PC-9 (cell line): ENCODE data around the gene RHEX. TPM values are rescaled to one million over a fixed set of nuclear protein-coding genes. Genes with fewer than 3 reads are reported as not detected.

ENCODE experiments used
- BruUV-seq: library from RNA; stranded (reverse); fragments of 400-500 nt; replicated peaks from 2 replicates; lab custom pipeline; 2021; lab: Mats Ljungman, UMichigan
- CTCF ChIA-PET: fragments of 300-600 bp; sonication (Branson Sonifier 250); formaldehyde crosslinking; loops from one replicate; lab custom pipeline; 2022; ENCODE audit warnings: antibody characterized with exemption; lab: Charles Lee
- POLR2A ChIA-PET: fragments of 300-600 bp; sonication (Branson Sonifier 250); formaldehyde crosslinking; loops from one replicate; lab custom pipeline; 2022; ENCODE audit warnings: antibody characterized with exemption; ENCODE audit not compliant: unreplicated experiment; lab: Charles Lee
- DNase-seq, 2 experiments: peaks; one replicate each; pipeline versions ENCODE4 v3.0.0 to v3.0.0-alpha.2; 2015 to 2022; ENCODE audit warnings: mixed read lengths in 1 of 2
- H2AFZ ChIP-seq: fragments of 200-600 bp; sonication (generic); 2 replicates; pipeline ENCODE4 v1.8.1; 2017; ENCODE audit warnings: antibody characterized with exemption
- H3F3A ChIP-seq: fragments of 200-600 bp; sonication (generic); 2 replicates; pipeline ENCODE4 v1.8.1; 2017; ENCODE audit warnings: antibody characterized with exemption, mild to moderate bottlenecking, low read depth; ENCODE audit not compliant: insufficient read depth
- H3K27ac ChIP-seq: fragments of 200-600 bp; sonication (generic); 2 replicates; pipeline ENCODE4 v1.6.1; 2016; ENCODE audit warnings: mixed run types
- H3K27me3 ChIP-seq: fragments of 200-600 bp; sonication (generic); 2 replicates; pipeline ENCODE4 v1.6.1; 2016; ENCODE audit warnings: low read depth, mixed run types; ENCODE audit not compliant: insufficient read depth
- H3K36me3 ChIP-seq: fragments of 200-600 bp; sonication (generic); 2 replicates; pipeline ENCODE4 v1.6.1; 2016; ENCODE audit warnings: low read depth, mixed run types
- H3K4me1 ChIP-seq: fragments of 200-600 bp; sonication (generic); replicated peaks from 2 replicates; pipeline ENCODE4 v1.6.1; 2016; ENCODE audit warnings: mixed run types; ENCODE audit not compliant: insufficient read depth
- H3K4me2 ChIP-seq: fragments of 200-600 bp; sonication (generic); 2 replicates; pipeline ENCODE4 v1.6.1; 2017; ENCODE audit warnings: mixed run types
- H3K4me3 ChIP-seq: fragments of 200-600 bp; sonication (generic); 2 replicates; pipeline ENCODE4 v1.6.1; 2016; ENCODE audit warnings: mixed run types
- H3K79me2 ChIP-seq: fragments of 200-600 bp; sonication (generic); 2 replicates; pipeline ENCODE4 v1.6.1; 2017; ENCODE audit warnings: low read depth, mixed run types
- H3K9me2 ChIP-seq: fragments of 200-600 bp; sonication (generic); 2 replicates; pipeline ENCODE4 v1.8.1; 2017; ENCODE audit warnings: mild to moderate bottlenecking; ENCODE audit not compliant: insufficient read depth
- H3K9me3 ChIP-seq: fragments of 200-600 bp; sonication (generic); 2 replicates; pipeline ENCODE4 v1.8.1; 2016; ENCODE audit warnings: low read depth; ENCODE audit not compliant: insufficient read depth
- H4K20me1 ChIP-seq: fragments of 200-600 bp; sonication (generic); 2 replicates; pipeline ENCODE4 v1.8.1; 2017; ENCODE audit not compliant: insufficient read depth
- CTCF ChIP-seq: fragments of 200-600 bp; sonication (generic); conservative IDR thresholded peaks from 2 replicates; pipeline ENCODE4 v1.6.1; 2017; ENCODE audit warnings: mixed run types, antibody characterized with exemption, mild to moderate bottlenecking, moderate library complexity
- EZH2 ChIP-seq: fragments of 200-600 bp; sonication (generic); IDR thresholded peaks from 2 replicates; pipeline ENCODE4 v1.8.0; 2017; ENCODE audit warnings: antibody characterized with exemption, low read depth
- intact Hi-C: fragments of 100-400 bp; cut with micrococcal nuclease; formaldehyde crosslinking; loops from one replicate; pipeline ENCODE4 v1.10.0; 2022; ENCODE audit not compliant: unreplicated experiment
- total RNA-seq: library from RNA; stranded (reverse); gene quantifications from 2 replicates; pipeline ENCODE4 v1.2.3, GENCODE V29; 2021

Gene RHEX
- total RNA-seq, 1 experiment from 2014 or later, result not detected

GRCh38 chr1:206142011-206142410 lies 89.0 kb downstream of the RHEX start:
- BruUV-seq, result no TSS peak
- TF ChIP-seq EZH2, result no peak
- no peak for TF ChIP-seq CTCF
- POLR2A ChIA-PET, result no interaction called here

DNA sequence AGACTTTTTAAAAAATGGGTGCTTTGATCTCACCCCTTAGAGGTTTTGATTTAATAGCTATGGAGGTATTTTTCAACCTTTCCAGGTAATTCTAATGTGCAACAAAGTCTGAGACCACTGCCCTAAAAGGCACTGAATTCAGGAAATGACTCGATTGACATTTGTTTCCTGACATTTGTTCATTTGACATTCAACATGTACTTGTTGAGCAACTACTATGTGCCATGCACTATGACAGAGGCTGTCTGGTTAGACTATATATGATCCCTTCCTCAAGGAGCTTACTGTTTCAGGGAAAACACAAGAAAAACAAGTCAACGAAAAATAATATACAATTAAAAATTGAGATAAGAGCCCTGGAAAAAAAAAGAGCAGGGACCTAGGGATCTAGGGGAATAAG lies 89.8 kb downstream of the RHEX start:
- intact Hi-C loops, result no loop called here
- Histone ChIP-seq H3K9me3 (0 out of 2 replicates have a peak, but pooled peaks cover 4% of the 10 kb centered on the region), H3K9me2 (no peaks in the 10 kb centered on the region), H3K79me2 (no peaks in the 10 kb centered on the region), H3K4me1 (no peaks in the 10 kb centered on the region), H3K27ac (no peak overlapping the region), H2AFZ (no peak overlapping the region), H4K20me1 (no peaks in the 10 kb centered on the region), H3K4me3 (no peak overlapping the region), H3F3A (no peaks in the 10 kb centered on the region), H3K27me3 (peaks cover 14% of the 10 kb centered on the region), H3K36me3 (no peaks in the 10 kb centered on the region), H3K4me2 (no peak overlapping the region)
- BruUV-seq, result no TSS peak
- no peak for DNase-seq
- TF ChIP-seq CTCF, result no peak
- no peak for TF ChIP-seq EZH2
- ChIA-PET CTCF (no interaction called here), POLR2A (no interaction called here)

More at GRCh38 chr1:206142011-206142410, 89.0 kb downstream of the RHEX start:
- intact Hi-C loops, result no loop called here
- Histone ChIP-seq H2AFZ (no peak overlapping the region), H3K4me3 (no peak overlapping the region), H3K36me3 (no peaks in the 10 kb centered on the region), H3K79me2 (no peaks in the 10 kb centered on the region), H3K4me2 (no peak overlapping the region), H3F3A (no peaks in the 10 kb centered on the region), H3K27ac (no peak overlapping the region), H3K27me3 (peaks cover 14% of the 10 kb centered on the region), H4K20me1 (no peaks in the 10 kb centered on the region), H3K4me1 (no peaks in the 10 kb centered on the region), H3K9me2 (no peaks in the 10 kb centered on the region), H3K9me3 (0 out of 2 replicates have a peak, but pooled peaks cover 4% of the 10 kb centered on the region)
- CTCF ChIA-PET, result no interaction called here
- no peak for DNase-seq

DNA sequence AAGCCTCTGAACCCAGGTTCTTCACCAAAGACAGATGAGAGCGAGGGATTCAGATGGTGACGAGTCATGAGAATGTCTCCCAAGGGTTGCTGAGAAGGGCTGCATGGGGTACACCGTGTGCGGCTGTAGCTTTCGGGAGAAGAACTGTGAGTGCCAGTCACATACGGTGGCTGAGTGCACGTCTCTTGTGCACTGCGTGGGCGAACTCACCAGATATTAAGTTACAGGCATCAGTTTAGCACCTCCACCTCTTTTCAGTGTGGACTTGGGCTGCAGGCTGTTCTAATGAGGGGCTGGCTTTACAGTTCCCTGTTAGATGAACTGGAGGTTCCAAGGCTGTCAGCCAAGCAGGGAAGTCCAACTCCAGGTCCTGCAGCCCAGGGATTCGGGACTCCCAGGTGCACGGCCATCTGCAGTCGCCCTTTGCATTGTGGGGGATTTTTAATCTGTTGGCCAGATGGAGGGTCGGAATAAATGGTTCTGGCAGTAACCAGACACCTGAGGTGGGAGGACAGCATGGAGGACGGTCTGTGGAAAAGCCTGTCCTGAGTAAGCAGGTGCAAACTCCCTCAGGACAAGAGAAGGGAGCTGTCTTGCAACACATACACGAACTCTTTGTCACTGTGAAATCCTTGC lies 90.7 kb downstream of the RHEX start:
- H3K27ac ChIP-seq, result no peak overlapping the region
- no peak overlapping the region for H3K4me2 ChIP-seq
- H4K20me1 ChIP-seq, result no peaks in the 10 kb centered on the region
- H3K79me2 ChIP-seq, result no peaks in the 10 kb centered on the region
- H3K9me2 ChIP-seq, result no peaks in the 10 kb centered on the region
- no peaks in the 10 kb centered on the region for H3K4me1 ChIP-seq
- TF ChIP-seq CTCF (no peak), EZH2 (no peak)
- POLR2A ChIA-PET, result no interaction called here
- no peaks in the 10 kb centered on the region for H3F3A ChIP-seq
- peaks cover 14% of the 10 kb centered on the region for H3K27me3 ChIP-seq
- BruUV-seq, result no TSS peak
- CTCF ChIA-PET, result no interaction called here
- H3K4me3 ChIP-seq, result no peak overlapping the region
- no peak for DNase-seq
- H2AFZ ChIP-seq, result no peak overlapping the region
- intact Hi-C loops, result no loop called here
- H3K9me3 ChIP-seq, result 0 out of 2 replicates have a peak, but pooled peaks cover 4% of the 10 kb centered on the region
- no peaks in the 10 kb centered on the region for H3K36me3 ChIP-seq
